NCI-H2196 (cell line): ENCODE results near the gene CHD5.

ENCODE experiments used
- DNase-seq: peaks from one replicate; lab custom pipeline; 2025; ENCODE audit not compliant: unreplicated experiment; lab: John Stamatoyannopoulos, UW

The CHD5 gene

GRCh38 chr1:6100861-6101783, 79.0 kb downstream of the CHD5 start:
- no peak for DNase-seq

- DNase-seq = no peak
Observed at GRCh38 chr1:6099787-6100765, 80.0 kb downstream of the CHD5 start.

- no peak for DNase-seq
Observed at GRCh38 chr1:6099297-6099696, 80.8 kb downstream of the CHD5 start.

- no peak for DNase-seq
Observed at GRCh38 chr1:6098303-6099215, 81.6 kb downstream of the CHD5 start.

GRCh38 chr1:6097824-6098223, 82.3 kb downstream of the CHD5 start:
- no peak for DNase-seq

GRCh38 chr1:6097117-6097595, 83.0 kb downstream of the CHD5 start:
- no peak for DNase-seq

GRCh38 chr1:6096243-6097116, 83.6 kb downstream of the CHD5 start:
- DNase-seq = no peak

GRCh38 chr1:6095511-6096242, 84.4 kb downstream of the CHD5 start:
- DNase-seq = no peak

- DNase-seq = no peak
Observed at GRCh38 chr1:6094801-6095505, 85.2 kb downstream of the CHD5 start.

- no peak for DNase-seq
Observed at GRCh38 chr1:6094246-6094645, 85.9 kb downstream of the CHD5 start.

- DNase-seq = no peak
Observed at GRCh38 chr1:6093611-6094010, 86.5 kb downstream of the CHD5 start.

GRCh38 chr1:6093071-6093470, 87.0 kb downstream of the CHD5 start:
- DNase-seq = no peak

- no peak for DNase-seq
Observed at GRCh38 chr1:6092211-6092610, 87.9 kb downstream of the CHD5 start.

- no peak for DNase-seq
Observed at GRCh38 chr1:6091823-6092109, 88.4 kb downstream of the CHD5 start.

- no peak for DNase-seq
Observed at GRCh38 chr1:6090996-6091822, 88.9 kb downstream of the CHD5 start.

GRCh38 chr1:6090288-6090687, 89.8 kb downstream of the CHD5 start:
- DNase-seq = no peak

GRCh38 chr1:6088956-6089355, 91.2 kb downstream of the CHD5 start:
- DNase-seq = no peak

- DNase-seq = no peak
Observed at GRCh38 chr1:6087958-6088357, 92.2 kb downstream of the CHD5 start.
